NCI-H510A (cell line): ENCODE measurements around the gene RCAN2.
"Not testable (repeated sequence)": the region's sequence is repeated elsewhere in the genome, so short reads cannot be mapped to it uniquely, and the experiment has no call there.

Source experiments
- DNase-seq: peaks from one replicate; lab custom pipeline; 2025; lab: John Stamatoyannopoulos, UW

RCAN2 gene

GRCh38 chr6:46440141-46440540, 51.1 kb downstream of the RCAN2 start:
- no peak for DNase-seq

- DNase-seq, result no peak
Observed at GRCh38 chr6:46438245-46438644, 53.0 kb downstream of the RCAN2 start.

GRCh38 chr6:46437671-46438221, 53.5 kb downstream of the RCAN2 start:
- DNase-seq, result no peak

GRCh38 chr6:46422619-46423018, 68.6 kb downstream of the RCAN2 start:
- DNase-seq, result no peak

GRCh38 chr6:46421939-46422338, 69.3 kb downstream of the RCAN2 start:
- DNase-seq, result no peak

GRCh38 chr6:46420921-46421638, 70.2 kb downstream of the RCAN2 start:
- no peak for DNase-seq

GRCh38 chr6:46419576-46420002, 71.7 kb downstream of the RCAN2 start:
- peak; percentile 13 for DNase-seq

GRCh38 chr6:46414398-46414797, 76.9 kb downstream of the RCAN2 start:
- no peak for DNase-seq

- DNase-seq, result no peak
Observed at GRCh38 chr6:46412662-46413061, 78.6 kb downstream of the RCAN2 start.

GRCh38 chr6:46411456-46412197, 79.6 kb downstream of the RCAN2 start:
- DNase-seq, result no peak

- DNase-seq, result no peak
Observed at GRCh38 chr6:46410334-46410953, 80.8 kb downstream of the RCAN2 start.

GRCh38 chr6:46407776-46408530, 83.3 kb downstream of the RCAN2 start:
- peak; percentile 18 for DNase-seq

- no peak for DNase-seq
Observed at GRCh38 chr6:46407246-46407645, 84.0 kb downstream of the RCAN2 start.

- DNase-seq, result not testable (repeated sequence)
Observed at GRCh38 chr6:46405620-46406180, 85.5 kb downstream of the RCAN2 start.

GRCh38 chr6:46400898-46401297, 90.4 kb downstream of the RCAN2 start:
- no peak for DNase-seq

GRCh38 chr6:46395530-46395929, 95.7 kb downstream of the RCAN2 start:
- DNase-seq, result no peak

- no peak for DNase-seq
Observed at GRCh38 chr6:46393940-46394337, 97.3 kb downstream of the RCAN2 start.

- no peak for DNase-seq
Observed at GRCh38 chr6:46393161-46393939, 97.9 kb downstream of the RCAN2 start.

- no peak for DNase-seq
Observed at GRCh38 chr6:46392294-46392693, 99.0 kb downstream of the RCAN2 start.

GRCh38 chr6:46390153-46390876, 100.9 kb downstream of the RCAN2 start:
- DNase-seq, result no peak
